SHP77 treated with DMSO at 0.1 percent for 48 hours (cell line): ENCODE results near the gene HLA-DMB.

Experiments used
- DNase-seq: peaks from one replicate; lab custom pipeline; 2025; lab: John Stamatoyannopoulos, UW

Gene HLA-DMB

GRCh38 chr6:32906539-32906938, 34.3 kb downstream of the HLA-DMB start:
- no peak for DNase-seq

DNA sequence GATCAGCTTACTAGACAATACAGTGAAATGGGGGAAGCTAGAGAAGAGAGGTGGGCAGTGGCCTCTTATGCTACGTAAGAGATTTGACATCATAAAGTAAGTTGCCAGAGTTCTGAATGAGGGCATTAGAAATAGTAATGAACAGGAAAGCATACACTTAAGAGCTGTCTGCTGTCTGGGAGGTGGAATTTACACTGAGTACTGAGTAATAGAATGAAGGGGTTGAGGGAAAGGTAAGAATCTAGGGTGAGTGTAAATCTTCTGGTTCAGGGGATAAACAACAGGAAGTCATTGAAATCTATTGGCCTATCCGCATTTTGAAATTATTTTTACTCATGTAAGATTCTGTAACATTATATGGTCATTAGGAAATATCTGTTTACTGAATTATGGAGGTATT, 35.8 kb downstream of the HLA-DMB start:
- no peak for DNase-seq

DNA sequence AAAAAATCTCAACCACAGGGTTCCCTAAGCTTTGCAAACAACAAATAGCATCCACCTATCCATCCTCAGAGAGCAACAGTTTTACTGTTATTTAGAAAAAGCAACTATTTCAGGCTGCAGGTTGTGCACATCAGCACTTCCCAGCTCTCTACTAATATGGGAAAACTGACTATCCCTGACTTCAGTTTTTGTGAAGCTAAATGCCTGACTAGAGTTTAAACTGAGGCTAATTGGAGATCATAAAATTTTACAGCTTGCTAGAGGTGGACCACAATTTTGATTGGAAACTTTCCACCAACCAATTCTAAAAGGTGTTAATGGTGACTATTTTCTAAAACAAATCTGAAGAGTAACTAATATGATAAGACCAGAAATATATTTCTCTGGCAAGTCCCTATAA, 36.9 kb downstream of the HLA-DMB start:
- no peak for DNase-seq

- DNase-seq: no peak
Observed at GRCh38 chr6:32895006-32895345, 45.9 kb downstream of the HLA-DMB start.

DNA sequence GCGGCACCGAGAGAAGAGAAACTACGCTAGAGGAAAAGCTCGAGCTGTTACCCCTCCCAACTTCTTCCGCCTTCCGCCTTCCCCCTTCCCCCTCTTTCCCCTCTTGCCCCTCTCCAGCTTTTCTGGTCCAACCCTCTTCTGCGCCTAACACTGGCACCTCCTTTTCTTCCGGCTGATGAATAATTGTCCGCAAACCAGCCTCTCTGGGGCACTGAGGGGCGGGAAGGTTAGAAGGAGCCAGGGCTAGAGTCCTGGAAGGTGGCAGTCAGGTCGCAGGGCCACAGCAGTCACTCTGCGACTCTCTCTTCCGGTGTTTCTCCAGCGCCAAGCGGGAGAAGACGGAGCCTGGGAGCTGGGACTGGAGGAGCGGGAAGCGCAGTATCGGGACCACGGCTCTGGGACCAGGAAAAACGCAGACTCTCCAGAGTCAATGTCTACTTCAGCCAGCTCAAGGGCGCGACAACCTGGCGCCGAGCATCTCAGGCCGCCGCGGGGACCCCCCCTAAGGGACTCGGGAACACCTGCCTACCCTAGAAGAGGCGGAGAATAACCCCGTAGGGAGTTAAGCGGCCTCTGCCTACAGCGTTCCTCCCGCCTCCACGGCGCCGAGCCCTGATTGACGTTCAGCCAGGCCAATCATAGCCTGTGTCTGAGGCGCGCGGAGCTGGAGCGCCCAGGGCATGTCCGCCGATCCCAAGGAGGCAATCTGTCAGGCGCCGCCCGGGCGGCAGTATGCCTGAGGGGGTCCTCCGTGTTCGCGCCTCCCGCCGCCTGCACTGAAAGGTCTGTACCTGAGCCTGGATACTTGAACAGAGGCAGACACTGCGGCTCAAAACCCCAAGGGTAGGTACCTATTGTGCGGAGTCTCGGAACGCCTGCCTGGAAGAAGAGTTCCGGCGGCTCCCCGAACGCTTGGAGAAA, 46.5 kb downstream of the HLA-DMB start:
- DNase-seq: peak; percentile 75

- DNase-seq: no peak
Observed at GRCh38 chr6:32890831-32891230, 50.0 kb downstream of the HLA-DMB start.

DNA sequence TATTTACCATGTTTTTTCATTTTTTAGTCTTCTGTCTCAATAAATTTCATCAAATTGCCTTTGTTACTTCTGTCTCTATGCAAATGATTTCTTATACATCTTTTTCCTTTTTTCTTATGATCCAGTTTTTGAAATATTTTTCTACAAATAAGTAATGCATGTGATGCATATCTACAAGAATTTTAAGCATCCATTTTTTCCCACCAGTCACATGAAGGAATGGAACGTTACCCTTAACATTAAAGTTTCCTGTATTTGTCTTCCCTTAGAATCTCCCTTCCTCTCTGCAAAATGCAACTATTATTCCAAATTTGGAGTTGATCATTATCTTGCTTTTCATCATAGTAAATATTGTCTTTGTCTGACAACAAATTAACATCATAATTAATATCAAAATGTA, 51.3 kb downstream of the HLA-DMB start:
- no peak for DNase-seq

DNA sequence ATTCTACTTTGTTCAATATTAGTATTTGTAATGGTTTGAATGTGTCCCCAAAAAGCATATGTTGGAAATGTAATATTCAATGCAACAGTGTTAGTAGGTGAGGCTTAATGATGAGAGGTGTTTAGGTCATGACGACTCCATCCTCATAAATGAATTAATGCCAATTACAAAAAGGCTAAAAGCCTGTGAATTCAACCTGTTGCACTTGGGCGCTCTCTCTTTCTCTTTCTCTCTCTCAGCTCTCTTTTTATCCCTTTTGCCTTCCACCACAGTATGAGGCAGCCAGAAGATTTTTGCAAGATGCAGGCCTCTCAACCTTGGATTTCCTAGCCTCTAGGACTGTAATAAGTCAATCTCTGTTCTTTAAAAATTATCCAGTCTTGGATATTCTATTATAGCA, 52.3 kb downstream of the HLA-DMB start:
- DNase-seq: no peak

- DNase-seq: no peak
Observed at GRCh38 chr6:32887616-32888015, 53.2 kb downstream of the HLA-DMB start.

- DNase-seq: no peak
Observed at GRCh38 chr6:32886681-32887383, 54.0 kb downstream of the HLA-DMB start.

DNA sequence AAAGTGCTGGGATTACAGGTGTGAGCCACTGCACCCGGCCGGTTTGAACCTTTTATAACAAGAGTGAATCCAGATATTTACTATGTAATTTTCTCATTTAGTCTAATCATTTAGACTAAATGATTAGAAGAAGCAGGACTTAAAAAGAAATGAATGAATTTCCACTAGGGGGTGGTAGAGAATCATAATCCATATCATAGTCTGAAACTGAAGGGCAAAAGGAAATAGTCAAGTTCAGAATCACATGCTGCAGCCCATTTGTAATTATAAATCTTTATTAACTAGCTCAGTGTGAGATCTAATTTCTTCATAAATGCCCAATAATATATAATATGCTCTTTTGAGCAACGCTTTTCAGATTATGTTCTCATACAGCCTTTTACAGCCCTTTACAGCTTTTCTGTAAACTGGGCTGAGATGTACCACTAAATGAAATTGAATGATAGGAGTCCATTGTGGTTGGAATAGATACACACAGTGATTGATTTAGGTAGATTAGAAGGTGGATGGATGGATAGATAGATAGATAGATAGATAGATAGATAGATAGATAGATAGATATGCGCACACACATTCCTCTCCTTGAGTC, 55.0 kb downstream of the HLA-DMB start:
- DNase-seq: no peak
